CD4-positive, alpha-beta T cell treated with Interleukin-15 for 4 hours (primary cell): Measurements from ENCODE around the gene RAD51B.
"Not testable (repeated sequence)": the region's sequence is repeated elsewhere in the genome, so short reads cannot be mapped to it uniquely, and the experiment has no call there.

Experiments used
- DNase-seq: peaks from one replicate; pipeline ENCODE4 v3.0.0-alpha.2; 2020; ENCODE audit warnings: low spot score

RAD51B gene

GRCh38 chr14:68112442-68112841, 292.9 kb downstream of the RAD51B start:
- no peak for DNase-seq

GRCh38 chr14:68113343-68113930, 293.9 kb downstream of the RAD51B start:
- no peak for DNase-seq

- DNase-seq: not testable (repeated sequence)
Measured at GRCh38 chr14:68115952-68116351, 296.4 kb downstream of the RAD51B start.

- no peak for DNase-seq
Measured at GRCh38 chr14:68122651-68123050, 303.1 kb downstream of the RAD51B start.

- no peak for DNase-seq
Measured at GRCh38 chr14:68124050-68124449, 304.5 kb downstream of the RAD51B start.

GRCh38 chr14:68124979-68125731, 305.6 kb downstream of the RAD51B start:
- DNase-seq: no peak

- no peak for DNase-seq
Measured at GRCh38 chr14:68127166-68127565, 307.6 kb downstream of the RAD51B start.

GRCh38 chr14:68131907-68132306, 312.3 kb downstream of the RAD51B start:
- no peak for DNase-seq

GRCh38 chr14:68132563-68133121, 313.1 kb downstream of the RAD51B start:
- no peak for DNase-seq

GRCh38 chr14:68133856-68134255, 314.3 kb downstream of the RAD51B start:
- no peak for DNase-seq

GRCh38 chr14:68135028-68135427, 315.4 kb downstream of the RAD51B start:
- no peak for DNase-seq

- DNase-seq: no peak
Measured at GRCh38 chr14:68135566-68135965, 316.0 kb downstream of the RAD51B start.

GRCh38 chr14:68137704-68138619, 318.4 kb downstream of the RAD51B start:
- DNase-seq: no peak

GRCh38 chr14:68139431-68140075, 320.0 kb downstream of the RAD51B start:
- DNase-seq: no peak

GRCh38 chr14:68140076-68140741, 320.6 kb downstream of the RAD51B start:
- no peak for DNase-seq

GRCh38 chr14:68140806-68141205, 321.2 kb downstream of the RAD51B start:
- no peak for DNase-seq

GRCh38 chr14:68141281-68142088, 321.9 kb downstream of the RAD51B start:
- no peak for DNase-seq

- no peak for DNase-seq
Measured at GRCh38 chr14:68143341-68143841, 323.8 kb downstream of the RAD51B start.

- DNase-seq: no peak
Measured at GRCh38 chr14:68144051-68144681, 324.6 kb downstream of the RAD51B start.

- no peak for DNase-seq
Measured at GRCh38 chr14:68145036-68145435, 325.5 kb downstream of the RAD51B start.
